Common myeloid progenitor, CD34-positive (primary cell): Measurements from ENCODE around the gene OR10H4.

Source experiments
- CTCF ChIA-PET: fragments of 350-600 bp; sonication (Branson Sonifier 250); formaldehyde crosslinking; loops from one replicate; lab custom pipeline; 2021; ENCODE audit warnings: antibody characterized with exemption; lab: Charles Lee
- POLR2A ChIA-PET: fragments of 350-600 bp; sonication (Branson Sonifier 250); formaldehyde crosslinking; loops from one replicate; lab custom pipeline; 2021; ENCODE audit warnings: antibody characterized with exemption; lab: Charles Lee
- DNase-seq, 3 donors: peaks; one replicate each; pipeline versions ENCODE4 v3.0.0 to v3.0.0-alpha.2; 2013
- H3K27ac ChIP-seq, 2 experiments: 1 replicate in 1 of 2; 2 replicates in 1 of 2; pipeline ENCODE4 v1.7.0; 2013; ENCODE audit warnings: inconsistent platforms in 2 of 2, low read length in 2 of 2, mild to moderate bottlenecking in 2 of 2, low read depth in 1 of 2, moderate library complexity in 1 of 2; ENCODE audit not compliant: severe bottlenecking in 2 of 2, insufficient read depth in 1 of 2, poor library complexity in 1 of 2
- H3K27me3 ChIP-seq, 5 experiments: replicated peaks in 2 of 5; 1 replicate in 3 of 5; 2 replicates in 2 of 5; pipeline versions ENCODE4 v1.6.1 to v1.7.0; 2013; ENCODE audit warnings: low read length in 4 of 5, mild to moderate bottlenecking in 2 of 5, moderate library complexity in 2 of 5, inconsistent platforms in 1 of 5; ENCODE audit not compliant: insufficient read depth in 5 of 5, control insufficient read depth in 4 of 5
- H3K36me3 ChIP-seq, 4 experiments: 1 replicate in 2 of 4; 2 replicates in 2 of 4; pipeline versions ENCODE4 v1.6.1 to v1.7.0; 2013; ENCODE audit warnings: low read length in 3 of 4, control low read depth in 1 of 4, mild to moderate bottlenecking in 1 of 4; ENCODE audit not compliant: control insufficient read depth in 4 of 4, insufficient read depth in 4 of 4
- H3K4me1 ChIP-seq, 4 experiments: 1 replicate in 3 of 4; 2 replicates in 1 of 4; pipeline versions ENCODE4 v1.6.1 to v1.7.1; 2013; ENCODE audit warnings: low read length in 3 of 4, mild to moderate bottlenecking in 3 of 4, control low read depth in 1 of 4, inconsistent platforms in 1 of 4, moderate library complexity in 1 of 4; ENCODE audit not compliant: control insufficient read depth in 4 of 4, insufficient read depth in 4 of 4; ENCODE audit errors: control extremely low read depth in 1 of 4
- H3K4me3 ChIP-seq, 7 experiments: 1 replicate in 4 of 7; 2 replicates in 3 of 7; pipeline versions ENCODE4 v1.5.1 to v1.7.0; 2013; ENCODE audit warnings: mild to moderate bottlenecking in 7 of 7, low read length in 6 of 7, moderate library complexity in 6 of 7, inconsistent platforms in 2 of 7, low read depth in 2 of 7, control low read depth in 1 of 7; ENCODE audit not compliant: insufficient read depth in 4 of 7, control insufficient read depth in 1 of 7; ENCODE audit errors: extremely low read depth in 1 of 7
- H3K9me3 ChIP-seq, 5 experiments: 1 replicate in 4 of 5; 2 replicates in 1 of 5; pipeline versions ENCODE4 v1.6.1 to v1.7.1; 2013; ENCODE audit warnings: low read length in 4 of 5, mild to moderate bottlenecking in 2 of 5, inconsistent platforms in 1 of 5, low read depth in 1 of 5, moderate library complexity in 1 of 5; ENCODE audit not compliant: control insufficient read depth in 4 of 5, insufficient read depth in 2 of 5; ENCODE audit errors: control extremely low read depth in 1 of 5
- WGBS: methylation state at CpG from one replicate; pipeline ENCODE4 v1.1.5; 2013; ENCODE audit not compliant: insufficient coverage; 5-methylcytosine and 5-hydroxymethylcytosine counted together

Gene OR10H4

DNA sequence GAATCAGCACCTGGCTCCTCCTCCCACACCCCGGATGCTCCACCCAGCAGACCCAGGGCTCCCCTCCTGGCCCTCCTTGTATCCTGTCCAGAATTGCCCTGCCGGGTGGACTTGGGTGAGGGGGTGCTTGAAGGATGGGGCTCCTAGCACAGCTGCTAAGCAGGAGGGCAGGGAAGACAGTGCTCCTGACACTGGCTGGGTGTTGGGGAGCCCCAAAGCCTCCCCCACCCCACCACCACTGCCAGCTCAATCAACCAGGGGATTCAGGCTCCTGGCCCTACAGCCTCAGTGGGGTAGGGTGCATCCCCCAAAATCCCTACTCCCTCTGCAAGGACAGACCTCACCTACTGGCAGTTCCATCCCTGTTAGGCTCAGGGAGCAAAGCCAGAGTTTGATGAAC is 11.9 kb upstream of the OR10H4 start:
- Histone ChIP-seq H3K9me3 (peaks cover 0 to 11% (median 6%) of the 10 kb centered on the region in 5 experiments), H3K4me3 (no peak overlapping the region), H3K27me3 (peaks cover 0 to 57% (median 20%) of the 10 kb centered on the region in 5 experiments), H3K27ac (no peak overlapping the region), H3K36me3 (no peaks in the 10 kb centered on the region), H3K4me1 (no peaks in the 10 kb centered on the region)
- POLR2A ChIA-PET: no interaction called here
- no CpG with 5 or more reads among the region's 2 CpGs for WGBS
- CTCF ChIA-PET: no interaction called here
- DNase-seq: no peak

DNA sequence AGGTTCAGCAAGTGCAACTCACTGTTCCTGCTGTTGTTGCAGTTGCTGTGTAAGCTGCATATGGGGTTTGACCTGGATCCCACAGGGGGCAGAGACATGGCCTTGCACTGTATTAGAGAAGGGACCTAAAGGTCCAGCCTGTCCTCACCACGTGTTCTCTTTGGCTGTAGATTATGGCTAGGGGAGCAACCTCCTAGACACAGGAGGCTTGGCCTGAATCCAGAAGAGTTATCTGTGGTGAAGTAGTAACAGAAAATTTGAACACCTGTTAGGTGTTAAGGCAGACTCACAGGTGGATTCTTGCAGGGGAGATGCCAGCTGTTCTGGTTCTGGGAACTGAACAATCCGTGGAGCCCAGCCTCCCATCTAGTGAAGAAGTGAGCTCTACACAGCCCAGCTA is 11.0 kb upstream of the OR10H4 start:
- DNase-seq: no peak
- Histone ChIP-seq H3K36me3 (no peaks in the 10 kb centered on the region), H3K4me3 (no peak overlapping the region), H3K27ac (no peak overlapping the region), H3K4me1 (no peaks in the 10 kb centered on the region), H3K9me3 (peaks cover 0 to 11% (median 6%) of the 10 kb centered on the region in 5 experiments), H3K27me3 (peaks cover 0 to 58% (median 20%) of the 10 kb centered on the region in 5 experiments)
- POLR2A ChIA-PET: no interaction called here
- 83% methylated on average over 1 of the region's 2 CpGs for WGBS
- CTCF ChIA-PET: no interaction called here

DNA sequence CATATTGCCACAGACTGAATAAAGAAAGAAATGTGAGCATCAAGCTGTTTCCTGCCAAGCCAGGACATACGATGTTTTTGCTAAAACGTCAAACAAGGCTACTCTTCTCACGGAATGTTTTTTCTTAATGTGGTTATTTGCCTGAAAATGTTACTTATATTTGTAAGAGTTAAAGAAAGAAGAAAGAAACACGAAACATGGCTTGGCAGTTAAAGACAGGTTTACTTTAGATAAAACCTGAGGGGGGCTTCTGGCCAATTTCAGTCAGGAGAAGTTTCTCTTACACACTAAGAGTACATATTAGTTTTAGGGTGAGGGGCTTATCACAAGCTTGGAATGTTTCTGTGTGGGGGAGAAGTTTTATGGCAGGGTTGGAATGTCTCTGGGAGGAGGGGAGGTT is 4.4 kb upstream of the OR10H4 start:
- 78% methylated on average over 4 of the region's 4 CpGs for WGBS

DNA sequence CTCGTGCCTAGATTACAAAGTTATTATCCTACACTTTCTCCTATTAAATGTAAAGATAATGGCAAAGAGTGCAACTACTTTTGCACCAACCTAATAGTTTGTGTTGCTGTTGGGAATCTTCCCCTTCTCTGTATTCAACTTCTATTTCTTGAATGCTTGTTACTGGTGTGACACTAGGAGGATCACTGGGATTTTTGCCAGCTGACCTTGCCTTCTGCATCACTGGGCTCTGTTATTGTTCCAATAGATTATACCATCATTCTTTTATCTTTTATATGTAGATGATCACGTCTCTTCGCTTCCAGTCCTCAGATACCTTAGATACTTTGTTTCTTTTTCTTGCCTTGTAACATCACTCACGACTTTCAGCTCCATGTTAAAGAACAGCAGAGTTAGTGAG is 3.5 kb upstream of the OR10H4 start:
- no peak for DNase-seq
- Histone ChIP-seq H3K36me3 (no peaks in the 10 kb centered on the region), H3K27ac (no peak overlapping the region), H3K4me3 (no peak overlapping the region), H3K27me3 (peaks cover 0 to 31% (median 5%) of the 10 kb centered on the region in 5 experiments), H3K4me1 (no peaks in the 10 kb centered on the region), H3K9me3 (peaks cover 4 to 39% (median 11%) of the 10 kb centered on the region in 5 experiments)
- ChIA-PET POLR2A (no interaction called here), CTCF (no interaction called here)
- WGBS: no CpG with 5 or more reads among the region's 4 CpGs

More for the DNA sequence above, 4.4 kb upstream of the OR10H4 start:
- no peaks in the 10 kb centered on the region for H3K36me3 ChIP-seq
- no peaks in the 10 kb centered on the region for H3K4me1 ChIP-seq
- peaks cover 0 to 30% (median 5%) of the 10 kb centered on the region in 5 experiments for H3K27me3 ChIP-seq
- POLR2A ChIA-PET: no interaction called here
- no peak for DNase-seq
- CTCF ChIA-PET: no interaction called here
- H3K27ac ChIP-seq: no peak overlapping the region
- peaks cover 4 to 36% (median 11%) of the 10 kb centered on the region in 5 experiments for H3K9me3 ChIP-seq
- no peak overlapping the region for H3K4me3 ChIP-seq

DNA sequence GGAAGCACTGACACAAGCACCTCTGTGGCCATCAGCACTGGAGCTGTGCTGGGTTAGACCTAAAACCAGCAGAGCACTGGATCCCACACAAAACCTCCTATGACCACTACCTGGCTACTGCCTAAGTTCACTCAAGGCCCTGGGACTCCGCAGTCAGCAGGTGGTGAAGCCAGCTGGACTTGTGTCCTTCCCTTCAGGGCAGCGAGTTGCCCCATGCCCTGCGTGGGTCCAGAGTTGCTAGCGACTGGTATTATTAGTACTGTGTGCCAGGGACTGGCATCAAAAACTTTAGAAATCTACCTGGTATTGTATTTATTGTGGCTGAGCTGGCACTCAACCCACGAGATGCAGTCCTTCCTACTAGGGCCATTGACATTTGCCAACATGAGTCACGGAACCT is 6.0 kb downstream of the OR10H4 start:
- no peaks in the 10 kb centered on the region for H3K36me3 ChIP-seq
- no peaks in the 10 kb centered on the region for H3K9me3 ChIP-seq
- POLR2A ChIA-PET: no interaction called here
- no peaks in the 10 kb centered on the region for H3K4me1 ChIP-seq
- no peak overlapping the region for H3K27ac ChIP-seq
- no peak for DNase-seq
- CTCF ChIA-PET: no interaction called here
- H3K27me3 ChIP-seq: peaks cover 6 to 48% (median 18%) of the 10 kb centered on the region in 5 experiments
- H3K4me3 ChIP-seq: no peak overlapping the region
- WGBS: 80% methylated on average over 5 of the region's 6 CpGs

DNA sequence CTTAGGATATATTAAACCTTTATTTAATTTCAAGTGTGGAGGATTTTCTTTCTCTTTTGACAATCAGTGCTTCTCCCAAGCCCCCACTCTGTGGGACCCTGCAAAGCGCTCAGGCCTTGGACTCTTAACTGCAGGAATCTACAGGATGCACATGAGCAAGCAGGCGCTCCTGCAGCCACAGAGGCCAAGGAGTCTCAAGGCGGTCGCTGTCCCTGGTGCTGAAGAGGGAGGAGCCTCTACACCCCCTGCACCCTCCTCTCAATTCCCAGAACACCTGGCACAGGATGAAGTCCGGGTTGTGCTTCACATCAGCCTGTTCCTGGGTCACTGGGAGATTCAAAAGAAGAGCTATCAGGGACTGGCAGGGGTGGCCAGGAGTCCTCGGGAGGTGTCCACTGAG is 13.5 kb downstream of the OR10H4 start:
- H3K4me1 ChIP-seq: no peaks in the 10 kb centered on the region
- H3K9me3 ChIP-seq: peaks cover 0 to 15% (median 2%) of the 10 kb centered on the region in 5 experiments
- ChIA-PET POLR2A (no interaction called here), CTCF (no interaction called here)
- no peak for DNase-seq
- H3K27me3 ChIP-seq: peaks cover 0 to 16% (median 6%) of the 10 kb centered on the region in 5 experiments
- WGBS: 40% methylated on average over 2 of the region's 6 CpGs
- no peaks in the 10 kb centered on the region for H3K36me3 ChIP-seq
- no peak overlapping the region for H3K4me3 ChIP-seq
- no peak overlapping the region for H3K27ac ChIP-seq

DNA sequence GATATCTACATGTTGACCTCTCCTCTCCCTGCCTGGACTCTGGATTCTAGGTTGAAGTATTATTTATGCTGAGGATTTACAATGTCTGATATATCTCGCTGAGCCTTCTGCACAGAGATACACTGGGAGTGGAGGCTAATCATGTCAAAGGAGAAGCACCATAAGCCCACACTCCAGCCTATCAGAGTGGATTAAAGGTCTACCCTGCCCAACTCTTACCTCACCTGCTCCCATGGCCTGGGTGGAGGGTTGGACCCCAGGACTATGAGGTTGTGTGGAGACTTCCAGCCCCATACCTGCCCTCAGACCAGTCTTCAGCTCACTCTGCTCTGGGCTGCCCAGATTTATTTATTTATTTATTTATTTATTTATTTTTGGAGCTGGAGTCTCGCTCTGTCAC is 15.4 kb downstream of the OR10H4 start:
- WGBS: no CpG with 5 or more reads among the region's 2 CpGs
- POLR2A ChIA-PET: no interaction called here
- CTCF ChIA-PET: no interaction called here
- peaks cover 0 to 6% (median 3%) of the 10 kb centered on the region in 5 experiments for H3K27me3 ChIP-seq
- H3K27ac ChIP-seq: no peak overlapping the region
- H3K36me3 ChIP-seq: no peaks in the 10 kb centered on the region
- no peak overlapping the region for H3K4me3 ChIP-seq
- H3K9me3 ChIP-seq: peaks cover 0 to 15% (median 2%) of the 10 kb centered on the region in 5 experiments
- no peaks in the 10 kb centered on the region for H3K4me1 ChIP-seq
- no peak for DNase-seq
